ENCODE data around the gene TRPC4AP.
A peak's percentile ranks its signal among the peaks of the same experiment; 100 is the strongest.

TRPC4AP gene

GRCh38 chr20:35000922-35001595, 91.5 kb downstream of the TRPC4AP start:
- DNase-seq (ENCODE audit: low spot score): no peak

GRCh38 chr20:35000311-35000921, 92.2 kb downstream of the TRPC4AP start:
- DNase-seq (ENCODE audit: low spot score): no peak

- DNase-seq (ENCODE audit: low spot score): no peak
Observed at GRCh38 chr20:34999782-35000181, 92.8 kb downstream of the TRPC4AP start.

- DNase-seq (ENCODE audit: low spot score): no peak
Observed at GRCh38 chr20:34999021-34999451, 93.6 kb downstream of the TRPC4AP start.

DNA sequence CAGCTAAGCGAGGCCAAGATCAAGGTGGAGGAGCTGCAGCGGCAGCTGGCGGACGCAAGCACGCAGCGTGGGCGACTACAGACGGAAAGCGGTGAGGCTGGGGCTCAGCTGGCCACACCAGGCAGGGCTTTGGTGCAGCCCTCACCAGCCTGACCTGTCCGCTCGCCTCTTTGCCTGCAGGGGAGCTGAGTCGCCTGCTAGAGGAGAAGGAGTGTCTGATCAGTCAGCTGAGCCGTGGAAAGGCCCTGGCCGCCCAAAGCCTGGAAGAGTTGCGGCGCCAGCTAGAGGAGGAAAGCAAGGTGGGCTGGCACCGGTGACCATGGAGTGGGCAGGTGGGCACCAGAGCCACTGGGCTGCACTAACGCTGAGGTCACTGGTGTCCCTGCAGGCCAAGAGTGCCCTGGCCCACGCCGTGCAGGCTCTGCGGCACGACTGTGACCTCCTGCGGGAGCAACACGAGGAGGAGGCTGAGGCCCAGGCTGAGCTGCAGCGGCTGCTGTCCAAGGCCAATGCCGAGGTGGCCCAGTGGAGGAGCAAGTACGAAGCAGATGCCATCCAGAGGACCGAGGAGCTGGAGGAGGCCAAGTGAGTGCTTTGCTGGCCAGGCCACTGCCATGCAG, 94.2 kb downstream of the TRPC4AP start:
- DNase-seq (ENCODE audit: low spot score): no peak

DNA sequence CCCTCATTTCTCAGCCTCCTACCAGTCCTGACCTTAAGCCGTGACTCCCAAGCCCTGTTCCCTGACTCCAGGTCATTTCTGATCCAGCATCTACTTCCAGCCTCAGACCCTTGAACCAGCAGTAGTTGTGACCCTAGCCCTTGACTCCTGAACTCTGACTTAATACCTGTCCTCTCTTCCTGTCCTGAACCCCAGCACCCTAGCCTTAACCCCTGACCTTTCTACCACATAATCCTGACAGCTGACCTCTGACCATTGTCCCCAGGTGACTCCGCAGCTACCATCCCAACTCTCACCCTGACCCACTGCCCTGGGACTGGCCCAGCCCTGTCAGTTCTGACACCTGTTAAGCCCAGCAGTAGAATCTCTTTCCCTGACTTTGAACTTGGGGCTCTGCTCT, 94.8 kb downstream of the TRPC4AP start:
- no peak for DNase-seq (ENCODE audit: low spot score)

- DNase-seq (ENCODE audit: low spot score): peak; percentile 66
Observed at GRCh38 chr20:34997131-34997561, 95.5 kb downstream of the TRPC4AP start.

DNA sequence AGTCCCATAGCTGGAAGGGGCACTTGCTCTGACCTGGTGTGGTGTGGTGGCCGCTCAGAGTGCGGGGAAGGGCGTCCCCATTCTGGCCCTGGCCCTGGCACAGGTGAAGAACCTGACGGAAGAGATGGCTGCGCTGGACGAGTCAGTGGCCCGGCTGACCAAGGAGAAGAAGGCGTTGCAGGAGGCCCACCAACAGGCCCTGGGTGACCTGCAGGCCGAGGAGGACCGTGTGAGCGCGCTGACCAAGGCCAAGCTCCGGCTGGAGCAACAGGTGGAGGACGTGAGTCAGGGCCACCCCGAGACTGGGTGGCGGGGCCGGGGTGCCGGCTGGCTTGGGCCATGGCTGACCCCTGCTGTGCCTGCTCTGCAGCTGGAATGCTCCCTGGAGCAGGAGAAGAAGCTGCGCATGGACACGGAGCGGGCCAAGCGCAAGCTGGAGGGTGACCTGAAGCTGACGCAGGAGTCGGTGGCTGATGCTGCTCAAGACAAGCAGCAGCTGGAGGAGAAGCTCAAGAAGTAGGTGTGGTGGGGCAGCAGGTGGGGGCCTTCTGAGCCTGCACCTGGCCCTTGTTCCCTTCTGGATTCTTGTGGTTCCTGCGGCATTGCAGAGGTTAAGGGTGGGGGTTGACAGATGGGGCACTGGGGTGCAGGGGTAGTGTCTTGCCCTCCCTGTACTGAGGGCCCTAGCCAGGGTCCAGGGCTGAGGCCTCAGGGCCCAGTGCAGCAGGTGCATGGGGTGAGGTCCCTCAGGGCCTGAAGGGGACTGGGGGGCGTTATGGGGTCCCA, 96.2 kb downstream of the TRPC4AP start:
- DNase-seq (ENCODE audit: low spot score): no peak

GRCh38 chr20:34995696-34996095, 96.9 kb downstream of the TRPC4AP start:
- DNase-seq (ENCODE audit: low spot score): no peak

- DNase-seq (ENCODE audit: low spot score): no peak
Observed at GRCh38 chr20:34995192-34995591, 97.4 kb downstream of the TRPC4AP start.

DNA sequence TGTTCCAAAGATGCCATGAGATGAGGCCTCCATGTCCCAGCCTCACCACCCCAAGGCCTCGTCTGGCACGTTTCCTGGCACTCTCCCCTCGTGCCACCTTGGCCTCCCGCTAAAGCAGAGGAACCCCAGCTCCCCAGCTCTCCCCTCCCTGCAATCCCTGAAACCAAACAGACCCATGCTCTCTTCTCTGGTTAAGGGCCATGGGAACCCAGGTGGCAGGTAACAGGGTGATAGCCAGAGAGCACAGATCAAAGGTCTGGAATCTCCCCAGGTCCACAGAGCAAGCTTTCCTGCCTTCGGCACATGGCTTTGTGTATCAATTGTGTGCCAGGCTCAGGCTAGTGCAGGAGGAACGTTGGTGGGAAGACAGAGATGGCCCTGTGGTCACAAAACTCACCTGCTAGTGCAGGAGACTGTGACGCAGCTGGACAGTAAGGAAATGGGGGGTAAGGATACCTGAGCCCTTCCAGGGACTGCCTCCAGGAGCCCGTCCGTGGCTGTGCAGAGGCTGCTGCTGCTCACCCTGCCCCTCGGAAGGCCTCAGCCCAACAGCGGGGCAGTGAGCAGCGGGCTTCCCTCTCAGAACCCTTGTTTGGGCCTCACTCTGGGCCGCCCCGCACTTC, 98.0 kb downstream of the TRPC4AP start:
- DNase-seq (ENCODE audit: low spot score): no peak

DNA sequence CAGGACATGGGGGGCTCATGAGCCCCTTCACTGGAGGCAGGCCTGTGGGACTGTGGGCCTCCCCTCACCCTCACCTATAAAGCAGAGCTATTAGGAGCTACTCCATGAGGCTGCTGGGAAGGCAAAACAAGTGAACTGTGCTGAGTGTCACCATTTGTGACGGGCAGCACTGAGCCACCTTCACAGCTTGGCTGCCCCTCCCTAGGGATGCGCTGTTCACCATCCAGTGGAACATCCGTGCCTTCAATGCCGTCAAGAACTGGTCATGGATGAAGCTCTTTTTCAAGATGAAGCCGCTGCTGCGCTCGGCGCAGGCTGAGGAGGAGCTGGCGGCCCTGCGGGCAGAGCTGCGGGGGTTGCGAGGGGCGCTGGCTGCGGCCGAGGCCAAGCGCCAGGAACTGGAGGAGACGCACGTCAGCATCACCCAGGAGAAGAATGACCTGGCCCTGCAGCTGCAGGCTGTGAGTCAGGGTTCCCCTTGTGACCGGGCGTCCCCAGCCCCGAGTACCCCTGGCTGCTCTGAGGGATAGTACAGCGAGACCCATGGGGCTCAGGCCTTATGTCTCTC, 98.6 kb downstream of the TRPC4AP start:
- no peak for DNase-seq (ENCODE audit: low spot score)

DNA sequence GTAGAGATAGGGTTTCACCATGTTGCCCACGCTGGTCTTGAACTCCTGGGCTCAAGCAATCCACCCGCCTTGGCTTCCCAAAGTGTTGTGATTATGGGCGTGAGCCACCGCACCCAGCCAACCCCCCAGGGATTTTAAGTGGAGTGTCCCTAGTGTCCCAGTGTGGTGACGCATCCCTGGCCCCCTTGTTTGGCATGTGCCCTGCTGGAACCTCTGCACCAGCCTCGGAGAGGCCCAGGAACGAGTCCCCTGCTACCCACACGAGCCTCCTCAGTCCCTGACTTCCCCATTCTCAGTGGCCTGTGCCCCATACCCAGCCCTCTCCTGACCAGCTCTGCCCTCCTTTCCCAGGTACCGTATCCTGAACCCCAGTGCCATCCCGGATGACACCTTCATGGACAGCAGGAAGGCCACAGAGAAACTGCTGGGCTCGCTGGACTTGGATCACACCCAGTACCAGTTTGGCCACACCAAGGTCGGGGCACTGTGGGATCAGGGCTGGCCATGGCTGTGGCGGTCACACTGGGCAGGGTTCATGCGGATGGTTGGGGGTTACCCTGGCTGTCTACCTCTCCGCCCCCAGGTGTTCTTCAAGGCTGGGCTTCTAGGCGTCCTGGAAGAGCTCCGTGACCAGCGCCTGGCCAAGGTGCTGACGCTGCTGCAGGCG, 99.7 kb downstream of the TRPC4AP start:
- DNase-seq (ENCODE audit: low spot score): no peak

DNA sequence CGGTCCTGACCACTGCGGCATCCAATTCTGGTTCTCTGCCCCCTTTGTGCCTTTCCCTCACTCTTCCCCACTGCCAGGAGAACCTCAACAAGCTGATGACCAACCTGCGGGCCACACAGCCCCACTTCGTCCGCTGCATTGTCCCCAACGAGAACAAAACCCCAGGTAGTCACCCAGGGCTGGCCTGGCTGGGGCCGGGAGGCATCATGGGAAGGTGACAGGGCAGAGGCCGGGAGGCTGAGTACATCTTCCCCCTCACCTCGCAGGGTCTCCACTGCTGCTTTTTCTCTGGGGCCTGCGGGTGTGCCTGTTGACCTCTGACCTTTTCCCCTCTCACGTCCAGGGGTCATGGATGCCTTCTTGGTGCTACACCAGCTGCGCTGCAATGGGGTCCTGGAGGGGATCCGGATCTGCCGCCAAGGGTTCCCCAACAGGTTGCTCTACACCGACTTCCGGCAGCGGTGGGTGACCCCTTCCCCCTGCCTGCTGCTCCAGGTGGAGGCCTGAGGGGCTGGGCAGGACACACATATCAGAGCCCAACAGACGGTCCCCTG, 101.9 kb downstream of the TRPC4AP start:
- no peak for DNase-seq (ENCODE audit: low spot score)

GRCh38 chr20:34990231-34990630, 102.4 kb downstream of the TRPC4AP start:
- no peak for DNase-seq (ENCODE audit: low spot score)

- no peak for DNase-seq (ENCODE audit: low spot score)
Observed at GRCh38 chr20:34989670-34990069, 102.9 kb downstream of the TRPC4AP start.

- DNase-seq (ENCODE audit: low spot score): no peak
Observed at GRCh38 chr20:34989118-34989517, 103.5 kb downstream of the TRPC4AP start.

- no peak for DNase-seq (ENCODE audit: low spot score)
Observed at GRCh38 chr20:34988191-34988540, 104.4 kb downstream of the TRPC4AP start.

DNA sequence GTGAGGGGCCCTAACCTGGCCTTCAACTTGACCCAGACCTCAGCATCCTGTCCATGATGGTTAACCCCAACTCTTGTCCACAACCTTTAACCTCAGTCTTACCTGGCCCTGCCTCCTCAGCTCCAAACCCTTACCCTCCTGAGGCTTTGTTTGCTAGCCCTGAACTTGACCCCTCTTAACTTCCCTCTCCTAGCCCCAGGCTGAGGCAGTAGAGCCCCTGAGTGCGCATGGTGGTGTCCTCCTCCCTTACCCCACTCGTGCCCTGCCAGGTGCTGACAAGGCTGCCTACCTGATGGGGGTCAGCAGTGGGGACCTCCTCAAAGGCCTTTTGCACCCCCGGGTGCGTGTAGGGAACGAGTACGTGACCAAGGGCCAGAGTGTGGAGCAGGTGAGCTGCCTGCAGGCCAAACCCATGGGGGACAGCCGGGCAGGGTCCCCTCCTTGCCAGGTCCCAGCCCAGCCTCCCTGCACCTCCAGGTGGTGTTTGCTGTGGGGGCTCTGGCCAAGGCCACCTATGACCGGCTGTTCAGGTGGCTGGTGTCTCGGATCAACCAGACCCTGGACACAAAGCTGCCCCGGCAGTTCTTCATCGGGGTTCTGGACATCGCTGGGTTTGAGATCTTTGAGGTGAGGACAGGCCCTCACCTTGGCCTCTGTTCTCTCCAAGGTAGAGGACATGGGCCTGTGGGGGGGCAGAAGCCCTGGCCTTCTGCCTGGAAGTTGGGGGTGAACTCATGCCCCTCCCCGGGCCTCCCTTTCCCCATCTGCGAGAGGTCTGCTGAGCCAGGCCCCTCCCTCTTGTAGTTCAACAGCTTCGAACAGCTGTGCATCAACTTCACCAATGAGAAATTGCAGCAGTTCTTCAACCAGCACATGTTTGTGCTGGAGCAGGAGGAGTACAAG, 105.1 kb downstream of the TRPC4AP start:
- no peak for DNase-seq (ENCODE audit: low spot score)

Data from putamen (tissue), 1 donor.